ENCODE data around the gene TBXA2R. TPM values are rescaled to one million over a fixed set of nuclear protein-coding genes. Genes with fewer than 3 reads are reported as not detected.
A peak's percentile ranks its signal among the peaks of the same experiment; 100 is the strongest.

Gene TBXA2R
- total and polyA plus RNA-seq, 2 of the 8 experiments (the other 6 are each of a cell fraction or from before 2014, with no cell fraction given): 0.39 to 0.50 TPM

DNA sequence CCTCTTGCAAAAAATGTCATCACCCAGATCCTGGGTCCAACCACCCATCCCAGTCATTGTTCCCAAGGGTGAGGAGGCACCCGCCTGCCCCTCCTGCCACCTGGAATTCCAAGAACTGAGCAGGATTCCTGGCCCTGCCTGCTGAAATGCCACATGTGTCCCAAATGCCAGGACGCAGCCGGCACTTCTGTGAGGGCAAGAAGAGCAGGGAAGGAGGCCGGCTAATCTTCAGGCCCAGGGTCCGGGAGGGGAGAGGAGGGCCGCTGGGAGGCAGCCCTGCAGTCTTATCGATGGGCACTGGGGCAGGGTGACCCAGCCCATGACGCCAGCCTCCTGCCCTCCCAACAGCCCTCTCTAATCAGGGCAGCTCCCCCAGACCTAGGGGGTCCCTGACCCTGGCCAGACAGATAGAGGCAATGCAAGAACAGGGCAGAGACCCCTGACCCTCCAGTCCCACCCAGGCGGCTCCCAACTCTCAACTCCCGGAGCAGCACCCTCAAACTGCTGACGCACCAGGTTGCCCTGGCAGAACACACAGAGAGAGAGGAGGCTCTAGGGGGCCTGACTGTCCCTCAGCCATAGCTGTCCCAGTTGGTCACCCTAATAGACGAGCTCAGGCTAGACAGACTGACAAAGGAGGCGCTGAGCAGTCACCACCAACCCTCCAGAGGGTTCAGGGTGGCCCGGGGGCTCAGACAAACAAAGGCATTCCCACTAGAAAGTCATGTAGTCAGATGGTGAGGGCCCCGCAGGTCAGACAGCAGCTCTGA lies 50.8 kb downstream of the TBXA2R start:
- peaks cover 10 to 21% of the 10 kb centered on the region in 2 experiments for H4K20me1 ChIP-seq (replicated peaks in 1 of 2; ENCODE audit: control insufficient read depth in 1 of 2, insufficient read depth in 2 of 2, low read length in 2 of 2)
- no peak overlapping the region for H3K56ac ChIP-seq (replicated peaks; ENCODE audit: insufficient read length, low read depth, low read length)
- H3K4me2 ChIP-seq (ENCODE audit: insufficient read depth in 1 of 2, low read depth in 2 of 2, low read length in 2 of 2): peak overlapping the region; percentile 63 to 84; a peak in 2 of 4 replicates
- H3K9ac ChIP-seq (replicated peaks in 1 of 4; ENCODE audit: extremely low read depth in 1 of 4, low read depth in 3 of 4, low read length in 3 of 4): no peak overlapping the region
- H3K4me3 ChIP-seq (ENCODE audit: extremely low read depth in 1 of 4, insufficient read depth in 2 of 4, low read depth in 3 of 4, low read length in 4 of 4): no peak overlapping the region; a peak in 1 of 8 replicates
- H4K8ac ChIP-seq (ENCODE audit: extremely low read depth, insufficient read depth, low read length): peak overlapping the region; percentile 57; the same call in 1 of the 2 replicates
- H2BK15ac ChIP-seq (ENCODE audit: low read length): no peak overlapping the region
- 93% methylated on average over 13 of the region's 15 CpGs; no CpG with 5 or more reads in 1 of the 2 experiments for WGBS, 2 experiments (ENCODE audit: extremely low coverage in 1 of 2, insufficient coverage in 1 of 2, insufficient read length in 1 of 2, insufficient replicate concordance in 2 of 2, low coverage in 1 of 2, low lambda C conversion rate in 2 of 2, missing lambda C conversion rate in 1 of 2)
- no peak overlapping the region for H3K4ac ChIP-seq (replicated peaks; ENCODE audit: insufficient read length, low read depth, low read length)
- H2BK120ac ChIP-seq (replicated peaks; ENCODE audit: low read depth, low read length): no peak overlapping the region
- no peak overlapping the region for H2BK20ac ChIP-seq (ENCODE audit: low read length)
- peaks cover 0 to 15% (median 7%) of the 10 kb centered on the region in 4 experiments; a peak in 4 of 7 replicates for H3K27me3 ChIP-seq (replicated peaks in 1 of 4; ENCODE audit: control insufficient read depth in 3 of 4, extremely low read depth in 1 of 4, insufficient read depth in 3 of 4, low read length in 3 of 4)
- peaks cover 0 to 8% of the 10 kb centered on the region in 2 experiments; a peak in 1 of 4 replicates for H3K79me2 ChIP-seq (ENCODE audit: control insufficient read depth in 1 of 2, insufficient read depth in 2 of 2, low read length in 2 of 2)
- H2AK5ac ChIP-seq (ENCODE audit: low read depth, low read length): no peak overlapping the region
- H4K91ac ChIP-seq (replicated peaks; ENCODE audit: insufficient read length, low read length): no peak overlapping the region
- no peaks in the 10 kb centered on the region for H3K9me3 ChIP-seq (ENCODE audit: insufficient read depth in 2 of 2, low read depth in 1 of 2, low read length in 1 of 2)
- ChIA-PET POLR2A (ENCODE audit: partially characterized antibody) (interaction anchor here (0.7 to 2.3 kb wide), 8 partner anchors 9 to 51 kb away, joined by 3 to 12 read pairs (median 4); partner anchors contain the start of genes HMG20B, TBXA2R and TEKTIP1), CTCF (ENCODE audit: partially characterized antibody) (interaction anchor here (0.6 to 8.5 kb wide), 10 partner anchors 9 to 251 kb away, joined by 3 to 66 read pairs (median 4); no protein-coding TSS in a partner anchor)
- H3K79me1 ChIP-seq (ENCODE audit: low read depth, low read length): peaks cover 7% of the 10 kb centered on the region
- no peak for DNase-seq (ENCODE audit: low read depth in 1 of 2, low spot score in 2 of 2)
- no peak overlapping the region for H3K18ac ChIP-seq (ENCODE audit: extremely low read depth, low read length)
- H3K14ac ChIP-seq (ENCODE audit: insufficient read length): no peak overlapping the region
- H3K27ac ChIP-seq (ENCODE audit: low read depth, low read length): no peak overlapping the region
- peaks cover 11% of the 10 kb centered on the region for H3K23me2 ChIP-seq (ENCODE audit: low read depth, low read length)
- no peak overlapping the region for H2AFZ ChIP-seq (ENCODE audit: low read length)
- no peaks in the 10 kb centered on the region for H3K36me3 ChIP-seq (ENCODE audit: control insufficient read depth in 2 of 4, insufficient read depth in 4 of 4, low read length in 3 of 4)
- H3K23ac ChIP-seq (ENCODE audit: insufficient read length): no peak overlapping the region
- no peak overlapping the region for H2BK12ac ChIP-seq (ENCODE audit: low read depth, low read length)
- no peak overlapping the region for H2BK5ac ChIP-seq (ENCODE audit: low read depth, low read length)
- no peak overlapping the region for H4K5ac ChIP-seq (ENCODE audit: insufficient read length, low read depth, low read length)
- peaks cover 0 to 8% (median 6%) of the 10 kb centered on the region in 4 experiments; a peak in 5 of 7 replicates for H3K4me1 ChIP-seq (replicated peaks in 1 of 4; ENCODE audit: control insufficient read depth in 3 of 4, insufficient read depth in 4 of 4, low read length in 3 of 4)
- no peak for FAIRE-seq
- TF ChIP-seq POLR2A (IDR thresholded peaks at IDR 0.05; ENCODE audit: control extremely low read depth in 1 of 2, low read depth in 2 of 2, low read length in 2 of 2) (no peak), RFX5 (IDR thresholded peaks at IDR 0.05; ENCODE audit: borderline replicate concordance, low read depth, low read length) (no peak), MAFK (IDR thresholded peaks at IDR 0.05; ENCODE audit: low read depth, low read length) (no peak), CHD2 (IDR thresholded peaks at IDR 0.05; ENCODE audit: low read length) (no peak), CBX8 (IDR thresholded peaks at IDR 0.05; ENCODE audit: borderline replicate concordance, low read depth, low read length) (no peak), SP4 (IDR thresholded peaks at IDR 0.05; ENCODE audit: low read length) (no peak), SIX5 (IDR thresholded peaks at IDR 0.05; ENCODE audit: low read depth, low read length) (no peak), HDAC2 (IDR thresholded peaks at IDR 0.05; ENCODE audit: borderline replicate concordance in 1 of 2, low read depth in 2 of 2, low read length in 2 of 2) (no peak), SAP30 (IDR thresholded peaks at IDR 0.05; ENCODE audit: insufficient read depth, insufficient replicate concordance, low read length) (no peak)
- TF ChIP-seq, protein P1, sequence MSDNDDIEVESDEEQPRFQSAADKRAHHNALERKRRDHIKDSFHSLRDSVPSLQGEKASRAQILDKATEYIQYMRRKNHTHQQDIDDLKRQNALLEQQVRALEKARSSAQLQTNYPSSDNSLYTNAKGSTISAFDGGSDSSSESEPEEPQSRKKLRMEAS (IDR thresholded peaks at IDR 0.05): no peak
